Germinal center (tissue), 1 donor: ENCODE measurements around the gene SAMD11.
"Not testable (repeated sequence)": the region's sequence is repeated elsewhere in the genome, so short reads cannot be mapped to it uniquely, and the experiment has no call there.

ENCODE experiments used
- DNase-seq: peaks from one replicate; pipeline ENCODE4 v3.0.0; 2012; ENCODE audit warnings: mixed read lengths, low spot score

SAMD11 gene, protein sequence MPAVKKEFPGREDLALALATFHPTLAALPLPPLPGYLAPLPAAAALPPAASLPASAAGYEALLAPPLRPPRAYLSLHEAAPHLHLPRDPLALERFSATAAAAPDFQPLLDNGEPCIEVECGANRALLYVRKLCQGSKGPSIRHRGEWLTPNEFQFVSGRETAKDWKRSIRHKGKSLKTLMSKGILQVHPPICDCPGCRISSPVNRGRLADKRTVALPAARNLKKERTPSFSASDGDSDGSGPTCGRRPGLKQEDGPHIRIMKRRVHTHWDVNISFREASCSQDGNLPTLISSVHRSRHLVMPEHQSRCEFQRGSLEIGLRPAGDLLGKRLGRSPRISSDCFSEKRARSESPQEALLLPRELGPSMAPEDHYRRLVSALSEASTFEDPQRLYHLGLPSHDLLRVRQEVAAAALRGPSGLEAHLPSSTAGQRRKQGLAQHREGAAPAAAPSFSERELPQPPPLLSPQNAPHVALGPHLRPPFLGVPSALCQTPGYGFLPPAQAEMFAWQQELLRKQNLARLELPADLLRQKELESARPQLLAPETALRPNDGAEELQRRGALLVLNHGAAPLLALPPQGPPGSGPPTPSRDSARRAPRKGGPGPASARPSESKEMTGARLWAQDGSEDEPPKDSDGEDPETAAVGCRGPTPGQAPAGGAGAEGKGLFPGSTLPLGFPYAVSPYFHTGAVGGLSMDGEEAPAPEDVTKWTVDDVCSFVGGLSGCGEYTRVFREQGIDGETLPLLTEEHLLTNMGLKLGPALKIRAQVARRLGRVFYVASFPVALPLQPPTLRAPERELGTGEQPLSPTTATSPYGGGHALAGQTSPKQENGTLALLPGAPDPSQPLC

GRCh38 chr1:923131-923990, at the start of gene SAMD11:
Gene SAMD11, plus strand, starts transcription at chr1:923923. Its CDS starts 509 bp downstream, at chr1:924432.
- peak; percentile 46 for DNase-seq

DNA sequence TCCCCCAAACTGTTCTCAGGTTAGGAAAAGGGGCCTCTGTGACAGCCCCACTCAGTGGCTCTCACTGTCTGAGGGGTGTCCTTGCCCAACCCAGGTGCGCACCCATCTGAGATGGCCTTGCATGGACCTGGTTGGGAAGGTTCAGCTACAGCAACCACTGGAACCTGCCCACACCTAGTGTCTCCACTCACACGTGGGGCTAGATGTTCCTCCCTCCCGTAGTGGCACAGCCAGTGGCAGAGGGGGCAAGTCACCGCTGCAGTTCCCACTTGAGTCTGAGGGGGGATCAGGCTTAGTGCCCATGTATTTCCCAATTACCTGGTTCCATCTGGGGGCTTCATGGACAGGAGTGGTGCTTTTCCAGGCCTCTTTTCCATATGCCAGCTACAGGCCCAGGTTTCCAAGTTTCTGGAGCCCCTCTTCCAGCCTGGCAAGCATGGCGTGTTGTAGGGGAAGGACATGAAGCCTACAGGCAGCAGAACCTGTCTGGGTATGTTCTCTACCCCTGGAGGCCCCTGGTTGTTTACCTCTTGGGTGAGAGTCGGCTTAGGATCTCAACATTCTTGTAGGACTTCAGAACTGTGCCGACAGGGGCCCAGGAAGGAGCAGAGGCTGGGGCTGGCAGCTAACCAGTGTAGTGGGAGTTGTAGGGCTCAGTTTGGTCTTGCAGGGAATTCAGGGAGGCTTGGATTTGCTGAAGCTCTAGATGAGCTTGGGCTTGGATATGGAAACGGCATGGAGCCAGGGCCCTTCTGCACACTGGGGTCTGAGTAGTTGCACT, 47.1 kb upstream of the SAMD11 start:
- not testable (repeated sequence) for DNase-seq

DNA sequence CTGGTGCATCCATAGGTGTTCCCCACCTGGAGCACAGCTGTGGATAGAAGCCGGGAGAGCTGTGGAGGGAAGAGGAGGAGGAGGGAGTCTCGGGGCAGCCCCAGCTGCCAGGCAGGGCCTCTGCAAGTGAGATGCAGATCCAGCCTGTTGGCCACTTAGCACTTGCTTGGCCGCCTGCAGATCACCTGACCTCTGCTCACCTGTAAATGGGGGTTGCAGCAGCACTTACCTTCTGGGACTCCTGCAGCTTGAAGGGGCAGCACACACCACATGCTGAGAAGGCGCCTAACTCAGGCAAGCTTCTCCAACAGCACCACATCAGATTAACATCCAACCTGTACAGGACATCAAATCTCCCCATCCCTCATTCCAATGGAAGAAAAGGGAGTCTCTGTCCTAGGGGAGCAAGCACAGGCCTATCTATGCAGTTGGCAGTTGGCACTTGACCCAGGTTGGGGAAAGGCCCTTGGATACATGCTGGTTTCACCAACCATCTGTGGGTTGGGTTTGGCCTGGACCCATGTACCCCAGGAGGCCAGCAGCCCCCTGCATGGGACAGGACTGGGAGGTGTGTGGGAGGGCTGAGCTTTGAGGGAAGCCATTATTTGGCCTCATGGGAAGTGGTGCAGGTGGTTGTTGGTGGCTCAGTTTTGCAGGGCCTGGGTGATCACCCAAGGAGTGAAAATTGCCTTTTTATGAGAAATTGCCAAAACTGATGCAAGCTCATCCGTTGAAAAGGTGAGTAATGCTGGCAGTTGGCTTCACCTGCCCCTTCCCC, 46.3 kb upstream of the SAMD11 start:
- not testable (repeated sequence) for DNase-seq

DNA sequence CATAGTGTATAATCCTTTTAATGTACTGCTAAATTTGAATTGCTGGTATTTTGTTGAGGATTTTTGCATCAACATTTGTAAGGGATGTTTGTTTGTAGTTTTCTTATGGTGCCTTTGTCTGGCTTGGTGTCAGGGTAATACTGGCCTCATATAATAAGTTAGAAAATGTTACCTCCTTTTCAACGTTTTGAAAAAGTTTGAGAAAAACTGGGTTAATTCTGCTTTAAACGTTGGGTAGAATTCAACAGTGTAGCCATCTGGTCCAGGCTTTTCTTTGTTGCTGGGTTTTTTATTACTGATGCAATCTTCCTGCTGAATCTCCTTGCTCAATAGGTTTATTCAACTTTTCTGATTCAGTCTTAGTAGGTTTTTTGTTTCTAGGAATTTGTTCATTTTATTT, 43.2 kb upstream of the SAMD11 start:
- DNase-seq: not testable (repeated sequence)

GRCh38 chr1:880915-881314, 42.8 kb upstream of the SAMD11 start:
- DNase-seq: not testable (repeated sequence)

GRCh38 chr1:886311-886710, 37.4 kb upstream of the SAMD11 start:
- no peak for DNase-seq

GRCh38 chr1:886760-887159, 37.0 kb upstream of the SAMD11 start:
- DNase-seq: no peak

DNA sequence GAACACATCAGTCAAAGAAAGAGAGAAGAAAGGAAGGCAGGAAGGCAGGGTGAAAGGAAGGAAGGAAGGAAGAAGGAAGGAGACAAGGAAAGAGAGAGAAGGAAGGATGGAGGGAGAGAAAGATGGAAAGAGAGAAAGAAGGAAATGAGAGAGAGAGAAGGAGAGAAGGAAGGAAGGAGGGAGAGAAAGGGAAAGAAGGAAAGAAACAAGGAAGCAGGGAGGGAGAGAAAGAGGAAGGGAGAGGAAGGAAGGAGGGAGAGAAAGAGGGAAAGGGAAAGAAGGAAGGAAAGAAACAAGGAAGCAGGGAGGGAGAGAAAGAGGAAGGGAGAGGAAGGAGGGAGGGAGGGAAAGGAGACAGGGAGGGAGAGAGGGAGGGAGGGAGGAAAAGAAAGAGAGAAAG, 35.4 kb upstream of the SAMD11 start:
- no peak for DNase-seq

GRCh38 chr1:889774-890173, 33.9 kb upstream of the SAMD11 start:
- DNase-seq: not testable (repeated sequence)

DNA sequence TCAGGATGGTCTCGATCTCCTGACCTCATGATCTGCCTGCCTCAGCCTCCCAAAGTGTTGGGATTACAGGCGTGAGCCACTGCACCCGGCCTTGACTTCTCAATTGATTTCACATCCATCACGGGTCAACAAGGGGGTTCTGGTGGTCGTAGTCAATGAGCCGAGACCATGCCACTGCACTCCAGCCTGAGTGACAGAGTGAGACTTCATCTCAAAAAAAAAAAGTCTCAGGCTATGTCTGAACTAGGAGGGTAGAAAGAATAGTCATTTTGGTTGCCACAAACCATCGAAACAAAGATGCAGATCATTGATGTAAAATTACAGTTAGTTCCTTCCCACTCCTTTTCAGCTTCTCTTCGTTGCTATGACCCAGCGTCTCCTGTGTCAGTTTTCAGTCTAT, 33.5 kb upstream of the SAMD11 start:
- not testable (repeated sequence) for DNase-seq

DNA sequence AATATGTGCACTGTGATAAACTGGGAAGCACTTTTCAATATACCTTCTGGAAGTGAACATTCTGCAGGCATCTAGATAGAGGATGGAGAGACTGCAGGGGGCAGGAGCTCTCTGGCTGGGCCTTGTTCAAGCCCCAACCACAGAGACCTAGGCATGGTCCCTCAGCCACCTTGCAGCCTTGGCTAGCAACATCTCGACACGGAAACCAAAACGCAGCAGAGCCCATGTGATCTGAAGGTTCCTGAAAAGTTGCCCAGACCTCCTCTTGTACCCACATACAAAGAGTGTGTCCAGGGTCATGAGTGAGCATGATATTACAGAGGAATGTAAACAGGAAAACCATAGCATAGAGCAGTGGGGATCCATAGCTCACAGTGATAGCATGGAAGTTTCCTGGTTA, 33.1 kb upstream of the SAMD11 start:
- no peak for DNase-seq

- no peak for DNase-seq
Measured at GRCh38 chr1:897226-897625, 26.5 kb upstream of the SAMD11 start.

- DNase-seq: not testable (repeated sequence)
Measured at GRCh38 chr1:897951-898350, 25.8 kb upstream of the SAMD11 start.

GRCh38 chr1:899636-900317, 23.9 kb upstream of the SAMD11 start:
- no peak for DNase-seq

GRCh38 chr1:901108-901859, 22.4 kb upstream of the SAMD11 start:
- peak; percentile 1 for DNase-seq

DNA sequence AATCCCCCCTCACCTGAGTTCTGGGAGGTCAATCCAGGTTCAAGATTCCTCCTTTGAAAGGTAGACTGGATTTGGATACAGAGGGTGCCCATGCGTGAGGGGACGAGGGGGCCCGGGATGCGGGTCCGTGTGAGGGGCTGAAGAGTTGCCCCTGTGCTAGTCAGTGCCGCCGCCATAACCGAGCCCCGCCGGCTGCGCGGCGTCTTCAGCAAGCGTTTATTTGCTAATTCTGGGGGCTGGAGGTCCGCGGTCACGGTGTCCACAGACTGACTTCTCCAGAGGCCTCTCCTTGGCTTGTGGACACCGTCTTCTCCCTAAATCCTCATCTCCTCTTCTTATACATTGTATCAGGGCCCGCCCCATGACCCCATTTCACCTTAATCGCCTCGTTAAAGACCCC, 20.9 kb upstream of the SAMD11 start:
- DNase-seq: no peak

- peak; percentile 1 for DNase-seq
Measured at GRCh38 chr1:903305-903704, 20.4 kb upstream of the SAMD11 start.

DNA sequence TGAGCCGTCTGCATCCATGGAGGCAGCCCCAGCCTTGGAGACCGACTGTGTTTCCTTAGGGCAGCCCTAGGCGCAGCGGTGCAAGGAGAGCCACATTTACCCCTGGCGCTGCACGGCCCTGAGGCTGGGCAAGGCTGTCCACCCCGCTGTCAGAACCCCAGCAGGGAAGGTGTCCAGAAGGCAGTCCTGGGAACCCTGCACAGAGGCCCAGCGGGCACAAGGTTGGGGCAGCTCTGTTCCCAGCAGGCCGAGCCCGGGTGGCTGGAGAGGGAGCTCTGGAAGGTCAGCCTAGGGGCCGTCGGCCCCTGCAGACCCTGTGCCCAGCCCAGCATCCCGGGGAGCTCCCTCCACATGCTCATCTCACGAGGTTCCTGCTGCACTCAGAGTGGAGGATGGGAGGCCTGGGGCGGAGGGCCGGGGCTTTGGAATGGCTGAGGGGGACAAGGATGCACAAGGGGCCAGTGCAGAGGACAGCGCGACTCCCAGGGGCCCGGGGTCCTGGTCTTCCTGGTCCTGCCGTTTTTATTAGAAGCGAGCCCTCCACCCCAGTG, 19.9 kb upstream of the SAMD11 start:
- peak; percentile 2 for DNase-seq
